GM21723 (cell line): ENCODE data around the gene XPO4.

Source experiments
- ATAC-seq: cut with Tn5 transposase; IDR thresholded peaks from one replicate; pipeline ENCODE4 v1.9.1; 2021; ENCODE audit warnings: mild to moderate bottlenecking, moderate library complexity; ENCODE audit not compliant: unreplicated experiment

The XPO4 gene

DNA sequence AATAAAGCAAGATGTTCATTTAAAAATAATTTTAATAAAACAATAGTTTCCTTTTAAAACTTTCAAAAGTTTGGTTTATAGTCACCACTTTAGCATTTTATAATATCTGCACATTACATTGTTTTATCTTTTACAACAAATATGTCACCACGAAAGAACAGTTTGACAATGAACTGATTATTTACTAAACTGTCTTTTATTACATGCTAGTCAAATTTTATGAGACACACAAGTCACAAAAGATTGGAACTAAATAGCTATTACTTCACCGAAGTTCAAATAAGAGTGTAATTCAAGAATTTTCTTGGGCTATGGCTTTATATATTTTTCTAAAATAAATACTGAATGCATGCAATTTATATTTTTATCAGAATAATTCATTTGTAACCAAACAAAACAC, 71.3 kb downstream of the XPO4 start:
- ATAC-seq, result no peak

GRCh38 chr13:20828539-20829364, 73.8 kb downstream of the XPO4 start:
- ATAC-seq, result peak; percentile 78

DNA sequence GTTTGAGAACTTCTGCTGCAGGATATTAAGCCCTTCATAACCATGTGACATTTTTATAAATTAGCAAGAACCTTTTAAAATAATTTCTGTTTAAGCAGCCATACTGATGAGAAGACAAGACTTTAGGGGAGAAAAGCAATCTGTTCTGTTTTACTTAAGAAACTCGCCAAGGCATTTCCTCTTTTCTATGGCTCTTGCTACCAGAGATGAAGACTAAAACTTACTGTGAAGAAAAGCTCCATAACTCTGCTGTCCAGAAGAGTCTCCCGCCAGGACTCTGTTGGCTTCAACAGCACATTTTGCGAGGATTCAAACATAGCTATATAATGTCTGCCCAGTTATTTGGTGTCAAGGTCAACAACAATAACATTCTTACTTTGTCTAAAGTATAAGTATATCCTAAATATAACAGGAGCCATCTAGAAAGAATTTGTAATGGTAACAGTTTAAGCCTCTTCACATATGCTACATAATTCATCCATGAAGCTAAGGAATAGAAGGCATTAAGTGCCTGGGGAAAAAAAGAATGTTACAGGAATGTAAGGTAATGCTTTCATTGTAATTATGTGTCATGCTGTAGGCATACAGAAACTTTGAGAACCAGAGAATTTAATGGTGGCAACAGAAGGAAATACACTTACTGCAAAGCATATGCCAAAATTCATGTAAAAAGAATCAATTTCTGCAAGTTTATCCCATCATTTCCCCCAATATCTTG, 75.5 kb downstream of the XPO4 start:
- ATAC-seq, result no peak

DNA sequence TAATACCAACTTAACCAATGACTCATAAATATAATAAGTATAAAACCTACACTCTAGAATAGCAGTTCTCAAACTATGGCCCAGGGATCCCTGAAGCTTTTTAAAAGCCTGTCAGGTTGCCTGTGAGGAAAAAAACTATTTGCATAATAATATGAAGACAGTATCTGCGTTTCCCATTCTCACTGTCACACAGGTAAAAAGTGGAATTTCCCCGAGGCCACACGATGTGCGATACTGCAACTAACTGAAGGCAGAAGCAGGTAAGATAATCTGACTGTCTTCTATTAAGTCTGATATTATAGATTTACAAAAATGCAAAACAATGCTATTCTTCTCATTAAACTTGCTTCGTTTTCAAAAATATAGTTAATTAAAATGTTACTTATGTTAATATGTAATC, 76.2 kb downstream of the XPO4 start:
- no peak for ATAC-seq

DNA sequence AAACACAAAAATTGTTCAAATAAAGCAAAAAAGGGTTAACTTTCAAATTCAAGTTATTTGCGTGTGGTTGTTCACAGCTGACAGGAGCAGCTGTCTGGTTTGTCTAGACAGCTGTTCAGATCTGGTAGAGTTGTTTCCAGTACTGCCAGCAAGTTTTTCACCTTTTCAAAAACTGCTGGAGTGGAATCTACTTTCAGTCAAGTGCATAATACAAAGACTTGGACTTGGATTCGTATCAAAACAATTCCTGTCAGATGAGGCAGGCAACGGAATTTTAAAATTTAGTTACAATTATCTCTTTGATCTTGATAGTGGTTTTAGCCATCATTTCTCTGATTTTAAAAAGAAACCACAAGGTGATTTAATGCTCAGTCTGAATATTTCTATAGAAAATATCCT, 77.1 kb downstream of the XPO4 start:
- no peak for ATAC-seq

- no peak for ATAC-seq
Measured at GRCh38 chr13:20824762-20825476, 77.6 kb downstream of the XPO4 start.

GRCh38 chr13:20823071-20823470, 79.5 kb downstream of the XPO4 start:
- ATAC-seq, result no peak

DNA sequence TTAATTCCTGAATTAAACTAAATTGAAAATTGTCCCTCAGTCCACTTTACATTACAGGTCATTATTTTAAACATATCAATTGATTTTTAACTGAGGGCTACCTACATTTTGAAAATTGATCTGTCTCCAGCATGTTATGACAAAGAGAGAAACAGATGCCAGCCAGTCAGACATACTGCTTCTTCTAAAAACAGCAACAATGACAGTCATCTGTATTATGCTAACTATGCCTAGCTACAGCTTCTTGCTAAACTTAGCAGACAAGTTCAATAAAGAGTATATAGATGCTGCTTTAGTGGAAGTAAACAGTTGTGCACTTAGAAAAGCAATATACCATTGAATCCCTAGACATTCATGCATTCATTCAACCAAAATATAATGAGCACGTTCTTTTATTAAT, 80.1 kb downstream of the XPO4 start:
- ATAC-seq, result no peak

DNA sequence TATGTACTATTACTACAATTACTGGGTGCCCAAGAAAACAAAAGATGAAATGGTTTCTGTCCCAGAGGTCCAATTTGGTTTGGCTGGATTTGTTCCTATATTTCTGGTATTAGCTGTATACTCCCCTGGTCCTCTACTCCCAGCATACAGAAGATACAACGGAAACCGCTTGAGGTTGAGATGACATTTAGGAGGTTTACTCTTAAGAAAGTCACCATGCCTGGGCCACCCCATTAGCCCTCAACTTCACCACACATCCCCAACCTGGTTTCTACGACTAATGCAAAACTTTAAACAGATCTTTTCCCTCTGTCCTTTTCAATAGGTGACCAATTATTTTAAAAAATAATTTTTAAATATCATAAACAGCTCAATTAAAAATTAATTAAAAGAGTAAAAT, 82.8 kb downstream of the XPO4 start:
- ATAC-seq, result no peak

- no peak for ATAC-seq
Measured at GRCh38 chr13:20815464-20815863, 87.1 kb downstream of the XPO4 start.

DNA sequence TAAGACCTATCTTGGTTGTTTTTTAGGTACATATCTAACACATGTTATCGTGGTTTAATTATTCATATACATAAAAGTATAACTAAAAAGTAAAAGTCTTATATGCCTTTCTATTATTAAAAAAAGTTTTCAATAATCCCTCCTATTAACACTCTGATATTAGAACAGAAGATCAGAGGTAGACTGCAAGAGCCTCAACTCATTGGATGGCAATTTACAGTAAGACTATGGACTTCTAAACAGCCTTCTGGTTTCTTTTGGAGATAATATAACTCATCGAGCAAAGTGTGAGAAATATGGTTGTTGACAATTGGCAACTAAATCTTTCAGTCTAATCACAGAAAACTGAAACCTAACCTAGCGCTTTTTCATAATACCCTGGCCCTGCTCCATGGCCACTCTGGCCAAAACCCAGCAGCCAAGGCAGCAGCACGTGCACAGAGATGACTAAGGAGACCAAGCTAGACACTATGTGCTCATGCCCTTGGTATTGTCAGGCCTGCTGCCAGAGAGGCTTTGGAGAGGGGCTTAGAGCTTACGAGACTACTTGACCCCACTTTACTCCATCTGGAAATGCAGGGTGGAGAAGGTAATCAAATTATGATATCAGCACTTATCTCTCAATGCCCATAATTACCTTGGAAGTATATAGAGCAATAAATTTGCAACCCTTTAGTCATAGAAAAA, 88.2 kb downstream of the XPO4 start:
- ATAC-seq, result no peak

DNA sequence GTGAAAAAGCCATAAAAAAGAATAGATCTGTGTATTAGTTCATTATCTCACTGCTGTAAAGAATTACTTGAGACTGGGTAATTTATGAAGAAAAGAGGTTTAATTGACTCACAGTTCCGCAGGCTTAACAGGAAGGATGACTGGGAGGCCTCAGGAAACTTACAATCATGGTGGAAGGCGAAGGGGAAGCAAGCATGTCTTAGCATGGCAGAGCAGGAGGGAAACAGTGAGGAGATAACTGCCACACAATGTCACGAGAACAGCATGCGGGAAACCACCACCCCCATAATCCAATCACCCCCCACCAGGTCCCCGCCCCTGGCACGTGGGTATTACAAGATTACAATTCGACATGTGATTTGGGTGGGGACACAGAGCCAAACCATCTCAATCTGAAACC, 89.7 kb downstream of the XPO4 start:
- no peak for ATAC-seq

DNA sequence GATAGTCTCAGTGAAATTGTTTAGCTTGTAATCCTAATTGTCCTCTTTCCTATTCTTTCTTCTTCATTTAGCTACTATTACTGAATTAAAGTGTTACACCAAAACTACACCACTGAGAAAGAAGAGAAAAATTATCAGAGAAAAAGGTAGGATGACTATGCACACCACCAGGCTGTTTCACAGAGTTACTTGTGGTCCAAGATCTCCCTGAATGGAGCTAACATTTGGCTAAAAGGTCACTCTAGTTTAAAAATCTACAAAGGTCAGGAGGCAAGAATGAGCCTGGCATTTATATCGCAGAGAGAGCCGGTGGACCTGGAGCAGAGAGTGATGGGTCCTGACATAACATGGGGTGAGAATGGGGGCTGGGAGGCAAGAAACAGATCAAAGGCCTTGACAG, 91.7 kb downstream of the XPO4 start:
- no peak for ATAC-seq

DNA sequence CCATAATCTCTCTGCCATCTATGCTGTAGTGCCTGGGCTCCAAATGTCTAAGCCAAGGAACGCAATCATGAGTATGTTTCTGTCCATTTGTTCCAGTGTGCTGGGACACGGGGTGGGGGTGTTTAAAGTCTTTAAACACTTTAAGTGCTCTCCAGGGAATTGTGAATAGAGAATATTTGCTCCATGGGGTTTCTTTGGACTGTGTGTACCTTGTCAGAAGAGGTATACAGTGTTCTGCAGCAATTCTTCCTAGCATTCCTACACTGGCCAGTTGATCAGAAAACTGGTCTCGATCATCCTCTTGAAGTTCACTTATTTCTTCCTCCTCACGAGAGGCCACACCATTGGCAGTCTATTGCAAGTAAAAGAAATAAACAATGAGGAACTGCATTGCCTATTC, 93.7 kb downstream of the XPO4 start:
- ATAC-seq, result no peak

GRCh38 chr13:20803180-20803965, 99.2 kb downstream of the XPO4 start:
- ATAC-seq, result no peak

DNA sequence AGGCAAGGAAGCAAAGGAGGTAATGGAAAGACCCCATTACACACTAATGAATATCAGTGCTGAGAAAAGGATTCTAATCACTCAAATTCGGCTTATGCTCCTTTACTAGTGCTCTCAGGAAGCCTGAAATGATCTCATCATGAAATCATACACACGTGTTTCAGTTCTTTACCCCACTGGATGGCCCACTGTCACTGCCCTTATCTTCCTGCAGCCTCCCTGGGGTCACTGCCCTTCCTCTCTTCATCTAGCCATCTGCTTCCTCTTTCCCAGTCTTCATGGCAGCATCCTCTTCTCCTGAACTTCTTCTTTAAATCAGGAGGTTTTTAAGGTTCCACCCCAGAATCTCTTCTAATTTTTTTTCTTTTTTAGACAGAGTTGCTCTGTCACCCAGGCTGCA, 100.8 kb downstream of the XPO4 start:
- ATAC-seq, result no peak

- no peak for ATAC-seq
Measured at GRCh38 chr13:20799726-20800416, 102.7 kb downstream of the XPO4 start.

GRCh38 chr13:20798027-20798426, 104.5 kb downstream of the XPO4 start:
- ATAC-seq, result no peak

- no peak for ATAC-seq
Measured at GRCh38 chr13:20796791-20797508, 105.6 kb downstream of the XPO4 start.
